KOPT-K1 (cell line): ENCODE results near the gene USP27X.

ENCODE experiments used
- H3K27ac ChIP-seq: fragments of 200-600 bp; sonication (generic); 2 replicates; pipeline ENCODE4 v1.5.1; 2016; ENCODE audit warnings: antibody characterized with exemption, mild to moderate bottlenecking, low read depth, low read length; ENCODE audit not compliant: poor library complexity, severe bottlenecking
- H3K36me3 ChIP-seq: fragments of 200-600 bp; sonication (generic); 2 replicates; pipeline ENCODE4 v1.5.1; 2017; ENCODE audit warnings: antibody characterized with exemption, mild to moderate bottlenecking, low read length, moderate library complexity; ENCODE audit not compliant: insufficient read depth
- H3K9me3 ChIP-seq: fragments of 200-600 bp; sonication (generic); 2 replicates; pipeline ENCODE4 v1.5.1; 2017; ENCODE audit warnings: antibody characterized with exemption, low read length, mild to moderate bottlenecking; ENCODE audit not compliant: insufficient read depth, poor library complexity, severe bottlenecking

Gene USP27X

DNA sequence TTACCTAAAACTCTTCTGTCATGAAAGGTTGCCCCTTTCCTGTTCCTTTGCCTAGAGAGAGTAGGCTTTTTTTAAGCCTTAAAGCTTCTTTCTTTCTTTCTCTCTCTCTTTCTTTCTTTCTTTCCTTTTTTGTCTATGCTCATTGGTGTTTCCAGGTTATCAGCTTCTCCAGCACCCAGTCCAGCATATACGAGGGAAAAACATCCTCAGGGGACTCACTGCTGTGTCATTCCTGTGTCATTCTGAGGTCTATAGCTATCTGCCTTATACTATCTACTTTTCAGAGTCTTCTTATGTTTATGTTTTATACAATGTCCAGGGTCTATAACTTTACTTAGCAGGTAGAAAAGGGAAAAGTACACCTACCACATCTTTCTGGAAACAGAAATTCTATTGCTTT, 10.5 kb upstream of the USP27X start:
- Histone ChIP-seq H3K27ac (no peak overlapping the region), H3K36me3 (no peaks in the 10 kb centered on the region), H3K9me3 (no peaks in the 10 kb centered on the region)

DNA sequence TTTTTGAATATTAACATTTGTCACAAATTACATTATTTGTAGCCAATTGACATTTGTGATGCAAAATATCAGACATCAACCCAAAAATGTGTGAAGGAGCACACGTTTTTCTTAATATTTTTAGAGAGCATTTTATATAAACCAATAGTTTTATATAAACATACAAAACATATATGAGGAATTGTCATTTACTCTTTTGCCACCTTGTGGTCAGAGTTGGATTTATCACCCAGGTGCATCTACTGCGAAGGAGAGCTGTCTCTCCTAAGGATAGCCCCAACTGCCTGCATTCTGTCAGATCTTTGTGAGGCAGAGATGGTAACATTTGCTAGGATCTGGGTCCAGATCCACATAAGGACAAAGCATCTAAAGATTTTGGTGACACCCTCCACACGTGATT, 2.5 kb upstream of the USP27X start:
- no peaks in the 10 kb centered on the region for H3K9me3 ChIP-seq
- H3K36me3 ChIP-seq: no peaks in the 10 kb centered on the region
- H3K27ac ChIP-seq: no peak overlapping the region

DNA sequence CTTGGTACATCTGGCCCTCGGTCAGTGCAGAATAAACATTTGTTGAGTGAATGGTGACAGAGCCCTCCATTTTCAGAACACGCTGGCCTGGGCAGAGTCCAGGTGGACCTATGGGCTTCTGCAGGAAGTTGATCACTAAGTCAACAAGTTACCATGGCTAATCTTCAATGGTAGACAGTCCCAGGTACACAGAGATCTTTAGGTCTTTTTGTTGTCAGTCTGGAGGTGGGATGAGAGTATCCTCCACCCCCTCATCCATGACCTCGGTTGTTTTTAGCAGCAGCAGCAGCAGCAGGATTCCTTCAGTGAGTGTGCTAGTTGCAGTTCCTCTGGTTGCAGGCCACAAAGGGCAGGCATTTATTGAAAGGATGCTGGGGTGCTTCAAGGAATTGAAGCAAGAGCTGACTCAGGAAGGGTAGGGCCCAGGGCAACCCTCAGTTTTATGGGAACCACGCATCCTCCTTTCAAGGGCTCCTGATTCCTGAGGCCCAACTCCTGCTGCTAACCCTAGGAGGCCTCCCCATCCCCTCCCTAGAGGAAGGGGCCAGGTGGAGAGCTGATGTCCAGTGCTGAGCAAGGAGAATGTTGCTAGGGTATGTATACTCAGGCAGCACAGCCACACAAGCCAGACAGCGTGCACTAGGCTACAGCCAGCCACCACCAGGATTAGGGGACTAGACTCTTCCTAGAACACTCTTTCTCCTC, 1.7 kb upstream of the USP27X start:
- Histone ChIP-seq H3K27ac (no peak overlapping the region), H3K36me3 (no peaks in the 10 kb centered on the region), H3K9me3 (no peaks in the 10 kb centered on the region)

DNA sequence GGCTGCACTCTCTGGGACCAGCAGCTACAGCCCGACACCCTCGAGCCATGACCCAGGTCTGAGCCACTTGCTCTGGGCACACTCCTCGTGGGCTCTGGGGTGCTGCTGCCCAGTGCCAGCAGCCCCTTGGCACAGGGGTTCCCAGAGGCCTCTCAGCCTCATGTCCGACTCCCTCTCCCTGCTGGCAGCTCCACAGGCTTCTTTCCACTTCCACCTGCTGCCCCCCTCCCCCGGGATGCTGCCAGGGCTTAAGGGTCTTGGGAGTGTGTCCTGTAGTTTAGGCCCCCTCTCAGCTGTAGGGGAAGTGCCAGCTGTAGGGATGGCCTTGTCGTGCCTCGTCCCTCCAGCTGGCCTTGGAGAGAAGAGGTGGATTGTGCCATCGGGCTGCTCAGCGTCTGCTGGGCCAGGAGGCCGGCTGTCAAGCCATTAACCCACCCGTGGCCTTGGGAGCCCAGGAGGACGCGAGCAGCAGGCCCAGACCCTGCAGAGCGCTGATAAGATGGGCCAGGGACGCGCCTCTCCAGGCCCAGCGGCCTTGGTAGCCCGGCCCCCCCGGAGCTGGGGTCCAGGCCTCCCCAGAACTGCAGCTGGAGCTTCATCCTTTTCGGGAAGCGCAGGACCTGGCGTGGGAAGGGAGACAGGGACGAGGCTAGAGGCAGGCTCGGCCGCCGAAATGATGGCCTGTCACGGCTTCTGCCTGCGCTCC, 1.0 kb upstream of the USP27X start:
- peak overlapping the region; percentile 34 for H3K27ac ChIP-seq
- H3K36me3 ChIP-seq: no peaks in the 10 kb centered on the region
- no peaks in the 10 kb centered on the region for H3K9me3 ChIP-seq

DNA sequence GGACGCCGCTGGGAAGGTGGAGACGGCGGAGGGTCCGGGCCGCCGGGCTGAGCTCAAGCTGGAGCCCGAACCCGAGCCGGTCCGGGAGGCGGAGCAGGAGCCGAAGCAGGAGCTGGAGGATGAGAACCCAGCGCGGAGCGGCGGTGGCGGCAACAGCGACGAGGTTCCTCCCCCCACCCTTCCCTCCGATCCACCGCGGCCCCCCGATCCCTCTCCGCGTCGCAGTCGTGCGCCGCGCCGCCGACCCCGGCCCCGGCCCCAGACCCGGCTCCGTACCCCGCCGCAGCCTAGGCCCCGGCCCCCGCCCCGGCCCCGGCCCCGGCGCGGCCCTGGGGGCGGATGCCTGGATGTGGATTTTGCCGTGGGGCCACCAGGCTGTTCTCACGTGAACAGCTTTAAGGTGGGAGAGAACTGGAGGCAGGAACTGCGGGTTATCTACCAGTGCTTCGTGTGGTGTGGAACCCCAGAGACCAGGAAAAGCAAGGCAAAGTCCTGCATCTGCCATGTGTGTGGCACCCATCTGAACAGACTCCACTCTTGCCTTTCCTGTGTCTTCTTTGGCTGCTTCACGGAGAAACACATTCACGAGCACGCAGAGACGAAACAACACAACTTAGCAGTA, 483 bp downstream of the USP27X start:
- Histone ChIP-seq H3K9me3 (no peaks in the 10 kb centered on the region), H3K36me3 (no peaks in the 10 kb centered on the region)

DNA sequence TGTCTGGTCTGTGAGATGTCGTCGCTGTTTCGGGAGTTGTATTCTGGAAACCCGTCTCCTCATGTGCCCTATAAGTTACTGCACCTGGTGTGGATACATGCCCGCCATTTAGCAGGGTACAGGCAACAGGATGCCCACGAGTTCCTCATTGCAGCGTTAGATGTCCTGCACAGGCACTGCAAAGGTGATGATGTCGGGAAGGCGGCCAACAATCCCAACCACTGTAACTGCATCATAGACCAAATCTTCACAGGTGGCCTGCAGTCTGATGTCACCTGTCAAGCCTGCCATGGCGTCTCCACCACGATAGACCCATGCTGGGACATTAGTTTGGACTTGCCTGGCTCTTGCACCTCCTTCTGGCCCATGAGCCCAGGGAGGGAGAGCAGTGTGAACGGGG, 1.4 kb downstream of the USP27X start:
- Histone ChIP-seq H3K9me3 (no peaks in the 10 kb centered on the region), H3K27ac (no peak overlapping the region)

More for the DNA sequence above, 483 bp downstream of the USP27X start:
- H3K27ac ChIP-seq: peak overlapping the region; percentile 34

DNA sequence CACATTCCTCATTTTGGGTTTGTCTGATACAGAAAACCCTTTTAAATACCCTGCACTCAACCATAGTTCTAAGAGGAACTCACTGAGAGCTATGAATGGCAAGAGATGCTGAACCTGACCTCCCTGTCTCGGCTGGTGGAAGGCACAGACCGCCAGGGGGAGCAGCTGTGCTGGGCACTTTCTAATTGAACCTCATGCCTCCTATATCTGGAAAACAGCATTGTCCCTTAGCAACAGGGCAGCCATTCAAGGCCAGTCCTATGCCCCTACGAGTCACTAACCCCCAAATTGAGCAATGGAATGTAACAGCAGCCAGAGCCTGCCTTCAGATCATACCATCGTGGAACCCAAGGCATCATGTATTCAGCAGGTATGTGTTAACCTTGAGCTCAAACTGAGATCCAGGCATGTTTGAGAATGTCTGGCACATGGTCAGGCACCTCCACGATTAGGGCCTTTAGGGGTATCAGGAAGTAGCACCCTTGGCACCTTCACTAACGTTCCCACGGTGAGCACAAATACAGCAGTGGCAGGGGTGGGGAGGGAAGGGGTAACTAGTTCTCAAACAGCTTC, 5.1 kb downstream of the USP27X start:
- H3K36me3 ChIP-seq: no peaks in the 10 kb centered on the region
- no peak overlapping the region for H3K27ac ChIP-seq
- no peaks in the 10 kb centered on the region for H3K9me3 ChIP-seq

More for the DNA sequence above, 1.4 kb downstream of the USP27X start:
- H3K36me3 ChIP-seq: no peaks in the 10 kb centered on the region

DNA sequence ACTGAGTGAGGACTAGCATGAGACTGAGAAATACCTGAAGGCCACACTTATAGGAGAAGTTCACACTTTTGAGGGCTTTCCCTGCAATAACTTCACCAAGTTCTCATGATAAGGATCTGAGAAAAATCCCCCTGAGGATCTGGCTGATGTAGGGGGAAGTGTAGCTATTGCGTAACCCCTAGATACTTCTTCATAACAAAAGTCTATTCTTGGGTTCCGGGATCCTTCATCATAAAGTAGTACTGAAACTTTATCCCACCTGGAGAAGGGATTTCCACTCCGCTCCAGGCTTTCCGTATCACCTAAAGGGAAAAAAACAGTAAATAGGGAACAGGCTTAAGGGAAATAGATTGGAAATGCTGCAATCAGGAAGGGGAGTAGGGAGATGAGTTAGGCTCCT, 13.3 kb downstream of the USP27X start:
- H3K9me3 ChIP-seq: no peaks in the 10 kb centered on the region
- H3K36me3 ChIP-seq: no peaks in the 10 kb centered on the region
- no peak overlapping the region for H3K27ac ChIP-seq

DNA sequence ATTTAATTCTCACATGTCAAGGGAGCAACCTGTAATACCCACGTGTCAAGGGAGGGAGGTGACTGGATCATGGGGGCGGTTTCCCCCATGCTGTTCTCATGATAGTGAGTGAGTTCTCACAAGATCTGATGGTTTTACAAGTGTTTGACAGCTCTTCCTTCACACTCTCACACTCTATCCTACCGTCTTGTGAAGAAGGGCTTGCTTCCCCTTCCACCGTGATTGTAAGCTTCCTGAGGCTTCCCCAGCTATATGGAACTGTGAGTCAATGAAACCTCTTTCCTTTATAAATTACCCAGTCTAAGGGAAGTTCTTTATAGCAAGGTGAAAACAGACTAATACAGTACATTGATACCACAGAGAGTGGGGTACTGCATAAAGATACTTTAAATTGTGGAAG, 17.7 kb downstream of the USP27X start:
- no peaks in the 10 kb centered on the region for H3K36me3 ChIP-seq
- no peak overlapping the region for H3K27ac ChIP-seq
- H3K9me3 ChIP-seq: peaks cover 7% of the 10 kb centered on the region

DNA sequence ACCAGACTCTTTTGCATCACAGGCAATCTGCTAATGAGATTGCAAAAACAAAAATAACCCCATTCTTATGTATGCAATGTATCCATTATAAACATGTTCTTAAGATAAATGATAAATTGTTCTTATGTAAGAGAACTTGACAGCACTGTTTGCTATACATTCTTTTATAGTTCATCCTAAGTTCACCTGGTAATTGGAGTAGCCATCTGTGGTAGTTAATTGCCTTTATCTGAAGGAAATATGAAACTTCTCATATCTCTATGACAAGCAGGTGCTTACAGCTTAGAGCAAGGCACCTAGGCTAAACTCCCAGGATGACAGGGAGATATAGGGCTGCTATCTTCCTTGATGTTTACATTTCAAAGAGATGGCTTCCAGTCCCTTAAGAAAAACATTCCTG, 21.8 kb downstream of the USP27X start:
- H3K36me3 ChIP-seq: no peaks in the 10 kb centered on the region
- no peak overlapping the region for H3K27ac ChIP-seq
- H3K9me3 ChIP-seq: peaks cover 7% of the 10 kb centered on the region

DNA sequence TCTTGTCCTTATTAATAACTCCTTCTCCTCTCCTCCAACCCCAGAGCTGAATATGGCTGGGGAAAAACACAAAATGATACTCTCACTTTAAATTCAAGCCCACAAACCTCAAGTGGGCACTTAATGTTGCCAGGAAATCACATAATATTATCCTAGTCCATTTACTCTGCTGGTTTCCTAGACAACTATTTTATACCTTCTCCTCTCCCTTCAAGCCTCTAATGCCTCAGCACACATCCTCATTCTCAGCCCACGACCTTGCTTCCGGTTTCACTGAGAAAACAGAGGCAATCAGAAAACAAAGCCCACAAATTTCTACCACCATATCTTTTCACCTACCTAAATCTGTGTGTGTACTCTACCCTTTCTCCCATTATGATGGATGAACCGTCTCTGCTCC, 31.1 kb downstream of the USP27X start:
- no peaks in the 10 kb centered on the region for H3K36me3 ChIP-seq

DNA sequence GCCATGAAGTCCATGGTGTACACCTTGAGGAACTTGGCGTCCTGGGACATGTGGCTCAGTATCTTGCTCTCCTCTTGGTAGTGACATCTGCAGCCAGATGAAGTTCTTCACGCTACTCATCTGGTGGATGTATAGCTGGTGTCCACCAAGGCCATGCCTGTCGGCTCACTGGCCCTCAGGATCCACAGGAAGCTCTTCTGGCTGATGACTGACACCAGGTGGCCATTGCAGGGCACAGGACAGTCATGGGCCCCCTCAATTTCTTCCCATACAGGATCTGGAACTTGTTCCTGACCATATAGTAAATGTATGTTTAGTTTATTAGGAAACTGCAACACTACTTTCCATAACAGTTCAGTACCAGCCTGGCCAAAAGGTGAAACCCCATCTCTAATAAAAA, 32.8 kb downstream of the USP27X start:
- Histone ChIP-seq H3K27ac (no peak overlapping the region), H3K9me3 (no peaks in the 10 kb centered on the region), H3K36me3 (no peaks in the 10 kb centered on the region)

More for the DNA sequence above, 31.1 kb downstream of the USP27X start:
- Histone ChIP-seq H3K27ac (no peak overlapping the region), H3K9me3 (no peaks in the 10 kb centered on the region)

DNA sequence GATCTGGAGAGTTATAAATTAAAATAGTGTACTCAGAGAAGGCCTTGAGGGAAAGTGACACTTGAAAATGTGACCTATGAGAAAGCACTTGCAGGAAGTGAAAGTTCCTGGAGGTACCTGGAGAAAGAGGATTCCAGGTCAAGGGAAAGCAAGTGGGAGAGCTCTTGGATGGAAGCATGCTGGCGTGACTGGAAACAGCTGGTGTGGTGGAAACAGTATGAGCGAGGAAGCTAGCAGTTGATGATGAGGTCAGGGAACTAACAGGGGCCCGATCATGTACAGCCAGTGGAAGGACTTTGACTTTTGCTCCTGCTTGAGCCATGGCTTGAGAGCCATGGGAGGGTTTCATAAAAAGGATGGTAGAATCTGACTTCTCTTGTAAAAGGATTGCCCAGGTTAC, 33.6 kb downstream of the USP27X start:
- H3K9me3 ChIP-seq: no peaks in the 10 kb centered on the region
- no peak overlapping the region for H3K27ac ChIP-seq
- no peaks in the 10 kb centered on the region for H3K36me3 ChIP-seq

DNA sequence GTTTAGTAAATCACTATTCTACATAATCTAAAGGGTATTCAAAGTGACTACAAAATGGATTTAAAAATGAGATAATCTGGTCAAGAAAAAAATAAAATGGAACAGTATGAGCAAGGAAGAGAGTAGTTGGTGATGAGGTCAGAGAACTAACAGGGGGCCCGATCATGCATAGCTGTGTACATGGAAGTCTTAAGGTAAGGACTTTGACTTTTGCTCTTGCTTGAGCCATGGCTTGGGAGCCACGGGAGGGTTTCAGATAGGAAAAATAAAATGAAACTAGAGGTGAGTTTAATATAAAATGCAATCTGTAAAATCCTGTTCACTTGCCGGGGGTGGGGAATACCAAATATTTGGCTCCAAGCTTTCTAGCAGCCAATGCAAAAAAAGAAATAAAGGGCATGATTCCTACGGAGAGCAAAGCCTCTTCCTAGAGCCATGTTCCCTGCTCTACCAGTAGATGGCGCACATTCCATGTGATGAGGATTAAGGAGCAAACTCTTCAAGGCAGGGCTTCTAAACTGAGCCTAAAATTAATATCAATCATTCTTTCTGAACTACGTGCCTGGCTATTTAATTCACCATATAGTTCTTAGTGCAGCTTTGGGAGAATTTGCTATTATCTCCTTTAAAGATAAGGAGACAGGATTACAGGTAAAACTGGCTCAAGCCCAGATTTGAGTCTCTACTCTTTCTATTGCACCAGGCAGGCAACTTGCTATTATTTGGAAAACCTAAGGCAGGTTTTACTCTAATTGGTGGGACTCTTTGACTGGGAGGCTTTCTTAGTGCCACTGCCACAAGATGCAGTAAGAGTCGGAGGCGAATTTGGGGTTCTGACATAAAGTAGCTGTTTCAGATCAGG, 36.3 kb downstream of the USP27X start:
- H3K36me3 ChIP-seq: no peaks in the 10 kb centered on the region
- no peaks in the 10 kb centered on the region for H3K9me3 ChIP-seq
- no peak overlapping the region for H3K27ac ChIP-seq

DNA sequence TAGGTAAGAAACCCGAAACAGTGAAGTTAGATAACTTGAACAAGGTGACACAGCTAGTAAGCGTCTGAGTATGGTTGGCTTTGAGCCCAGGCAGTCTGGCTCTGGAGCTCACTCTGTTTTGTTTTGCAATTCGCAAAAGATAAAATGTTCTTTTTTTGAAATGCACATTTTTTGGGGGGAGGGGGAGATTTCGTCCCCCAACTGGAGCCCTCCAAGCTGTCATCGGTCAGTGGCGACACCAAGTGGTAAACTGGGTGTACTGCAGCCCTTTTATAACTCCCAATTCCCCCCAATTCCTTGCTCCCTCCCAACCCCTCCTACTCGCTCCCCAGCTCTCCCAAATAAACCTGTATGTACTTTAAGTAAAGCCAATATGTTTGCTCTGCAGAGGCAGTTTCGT, 40.3 kb downstream of the USP27X start:
- H3K9me3 ChIP-seq: no peaks in the 10 kb centered on the region
- no peaks in the 10 kb centered on the region for H3K36me3 ChIP-seq
- no peak overlapping the region for H3K27ac ChIP-seq
